ENCODE measurements around the gene SWAP70.

SWAP70 gene

GRCh38 chr11:9625728-9626127 is 38.1 kb upstream of the SWAP70 start:
- no peak overlapping the region for H3K27ac ChIP-seq
- TF ChIP-seq, protein P1, sequence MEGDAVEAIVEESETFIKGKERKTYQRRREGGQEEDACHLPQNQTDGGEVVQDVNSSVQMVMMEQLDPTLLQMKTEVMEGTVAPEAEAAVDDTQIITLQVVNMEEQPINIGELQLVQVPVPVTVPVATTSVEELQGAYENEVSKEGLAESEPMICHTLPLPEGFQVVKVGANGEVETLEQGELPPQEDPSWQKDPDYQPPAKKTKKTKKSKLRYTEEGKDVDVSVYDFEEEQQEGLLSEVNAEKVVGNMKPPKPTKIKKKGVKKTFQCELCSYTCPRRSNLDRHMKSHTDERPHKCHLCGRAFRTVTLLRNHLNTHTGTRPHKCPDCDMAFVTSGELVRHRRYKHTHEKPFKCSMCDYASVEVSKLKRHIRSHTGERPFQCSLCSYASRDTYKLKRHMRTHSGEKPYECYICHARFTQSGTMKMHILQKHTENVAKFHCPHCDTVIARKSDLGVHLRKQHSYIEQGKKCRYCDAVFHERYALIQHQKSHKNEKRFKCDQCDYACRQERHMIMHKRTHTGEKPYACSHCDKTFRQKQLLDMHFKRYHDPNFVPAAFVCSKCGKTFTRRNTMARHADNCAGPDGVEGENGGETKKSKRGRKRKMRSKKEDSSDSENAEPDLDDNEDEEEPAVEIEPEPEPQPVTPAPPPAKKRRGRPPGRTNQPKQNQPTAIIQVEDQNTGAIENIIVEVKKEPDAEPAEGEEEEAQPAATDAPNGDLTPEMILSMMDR (IDR thresholded peaks at IDR 0.05; ENCODE audit: low read depth, low read length) = no peak
- H3K36me3 ChIP-seq = no peaks in the 10 kb centered on the region
- no peaks in the 10 kb centered on the region for H3K9me3 ChIP-seq (ENCODE audit: severe bottlenecking)
- no peaks in the 10 kb centered on the region for H3K27me3 ChIP-seq (ENCODE audit: insufficient read depth, low read depth, severe bottlenecking)
- no peak for DNase-seq
- H3K4me3 ChIP-seq (ENCODE audit: low read depth, low read length) = no peak overlapping the region

DNA sequence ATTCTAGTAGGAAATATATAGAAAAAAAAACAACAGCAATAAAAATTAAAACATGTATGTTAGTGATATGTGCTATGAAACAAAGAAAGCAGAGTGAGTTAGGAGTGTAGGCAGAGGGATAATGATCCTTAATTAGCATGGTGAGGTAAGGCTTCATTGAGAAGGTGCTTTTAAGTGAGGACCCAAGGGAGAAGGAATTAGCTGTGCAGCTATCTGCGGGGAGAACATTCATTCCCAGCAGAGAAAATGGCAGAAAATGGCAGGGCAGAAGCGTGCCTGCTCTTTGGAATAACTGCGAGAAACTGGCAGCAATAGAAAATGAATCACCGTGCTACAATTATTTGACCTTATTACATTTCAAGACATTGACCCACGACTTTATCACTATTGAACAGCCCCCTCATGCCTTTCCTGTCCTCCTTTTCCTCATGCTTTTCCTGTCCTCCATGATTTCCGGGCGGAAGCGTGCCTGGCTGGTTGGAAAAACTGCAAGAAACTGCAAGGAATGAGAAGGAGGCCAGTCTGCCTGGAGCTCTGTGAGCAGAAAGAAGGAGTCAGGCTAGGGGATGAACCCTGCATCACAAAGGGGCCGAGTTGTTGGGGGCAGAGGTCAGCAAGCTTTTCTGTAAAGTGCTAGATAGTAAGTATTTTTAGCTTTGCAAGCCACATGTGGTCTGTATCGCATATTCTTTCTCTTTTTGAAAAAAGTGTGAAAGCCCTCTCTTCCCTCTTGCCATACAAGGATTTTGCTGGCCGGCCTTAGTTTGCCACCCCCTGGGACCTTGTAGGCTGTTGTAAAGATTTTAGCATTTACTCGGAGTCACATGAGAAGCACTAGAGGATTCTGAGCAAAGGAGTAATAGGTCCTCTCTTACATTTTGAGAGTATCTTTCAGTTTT is 37.1 kb upstream of the SWAP70 start:
- no peaks in the 10 kb centered on the region for H3K36me3 ChIP-seq
- H3K4me3 ChIP-seq (ENCODE audit: low read depth, low read length) = no peak overlapping the region
- H3K9me3 ChIP-seq (ENCODE audit: severe bottlenecking) = no peaks in the 10 kb centered on the region
- no peak overlapping the region for H3K27ac ChIP-seq
- TF ChIP-seq, protein P1 (IDR thresholded peaks at IDR 0.05; ENCODE audit: low read depth, low read length) = no peak
- DNase-seq = no peak
- no peaks in the 10 kb centered on the region for H3K27me3 ChIP-seq (ENCODE audit: insufficient read depth, low read depth, severe bottlenecking)

DNA sequence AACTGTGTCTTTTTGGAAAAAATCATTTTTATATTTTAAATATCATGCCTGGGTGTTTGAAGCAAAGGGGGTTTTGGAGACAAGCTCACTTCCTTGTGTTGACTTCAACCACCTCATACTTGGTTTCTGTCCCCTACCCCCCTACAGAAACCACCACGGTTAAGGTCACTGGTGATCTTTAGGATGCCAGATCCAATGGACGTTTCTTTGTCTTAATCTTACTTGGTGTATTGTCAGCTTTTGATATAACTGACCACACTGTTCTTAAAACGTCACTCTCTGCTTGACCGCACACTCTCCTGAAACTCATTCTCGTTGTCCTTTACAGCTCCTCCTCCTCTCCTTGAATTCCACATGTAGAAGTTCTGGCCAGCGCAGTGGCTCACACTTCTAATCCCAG is 34.8 kb upstream of the SWAP70 start:
- no peaks in the 10 kb centered on the region for H3K27me3 ChIP-seq (ENCODE audit: insufficient read depth, low read depth, severe bottlenecking)
- no peaks in the 10 kb centered on the region for H3K36me3 ChIP-seq
- TF ChIP-seq, protein P1 (IDR thresholded peaks at IDR 0.05; ENCODE audit: low read depth, low read length) = no peak
- H3K27ac ChIP-seq = no peak overlapping the region
- no peak overlapping the region for H3K4me3 ChIP-seq (ENCODE audit: low read depth, low read length)
- no peak for DNase-seq
- H3K9me3 ChIP-seq (ENCODE audit: severe bottlenecking) = no peaks in the 10 kb centered on the region

DNA sequence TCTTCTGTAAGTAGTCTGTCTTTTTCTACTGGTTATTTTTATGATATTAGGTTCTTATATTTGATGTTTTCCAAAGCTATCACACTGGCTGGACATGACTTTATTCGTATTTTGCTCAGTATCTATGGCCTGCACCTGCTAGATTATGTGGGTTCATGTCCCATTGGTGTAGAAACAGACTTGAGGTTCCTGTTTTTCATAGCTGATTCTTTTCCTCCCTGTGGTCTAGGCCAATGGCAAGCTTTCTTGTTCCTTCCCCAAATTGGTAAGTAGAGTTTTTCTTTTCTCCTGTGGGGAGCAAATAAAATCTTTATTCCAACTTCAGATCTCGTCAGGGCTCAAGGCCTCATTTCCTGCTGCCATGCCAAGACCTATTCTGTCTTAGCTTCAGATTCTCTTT is 30.2 kb upstream of the SWAP70 start:
- no peaks in the 10 kb centered on the region for H3K9me3 ChIP-seq (ENCODE audit: severe bottlenecking)
- no peak overlapping the region for H3K4me3 ChIP-seq (ENCODE audit: low read depth, low read length)
- no peaks in the 10 kb centered on the region for H3K27me3 ChIP-seq (ENCODE audit: insufficient read depth, low read depth, severe bottlenecking)
- TF ChIP-seq, protein P1 (IDR thresholded peaks at IDR 0.05; ENCODE audit: low read depth, low read length) = no peak
- H3K36me3 ChIP-seq = no peaks in the 10 kb centered on the region
- H3K27ac ChIP-seq = no peak overlapping the region
- no peak for DNase-seq

DNA sequence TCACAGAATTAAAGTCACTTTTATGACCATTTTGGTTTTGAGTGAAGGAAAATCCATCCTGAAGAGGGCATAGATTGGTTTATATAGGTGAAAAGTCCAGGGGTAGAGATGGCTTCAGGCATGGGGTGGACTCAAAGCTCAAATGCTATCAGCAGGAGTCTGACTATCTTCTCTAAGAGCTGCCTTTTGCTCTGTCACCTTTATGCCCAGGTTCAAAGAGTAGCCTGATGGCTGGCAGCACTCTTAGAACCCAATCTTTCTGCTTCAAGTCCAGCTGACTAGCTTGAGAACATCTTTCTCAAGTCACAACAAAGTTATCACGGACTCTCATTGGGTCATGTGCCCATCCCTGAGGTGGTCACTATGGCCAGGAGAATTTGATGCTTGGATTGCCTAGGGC is 27.2 kb upstream of the SWAP70 start:
- no peaks in the 10 kb centered on the region for H3K9me3 ChIP-seq (ENCODE audit: severe bottlenecking)
- DNase-seq = no peak
- TF ChIP-seq, protein P1 (IDR thresholded peaks at IDR 0.05; ENCODE audit: low read depth, low read length) = no peak
- H3K4me3 ChIP-seq (ENCODE audit: low read depth, low read length) = no peak overlapping the region
- no peaks in the 10 kb centered on the region for H3K36me3 ChIP-seq
- no peak overlapping the region for H3K27ac ChIP-seq
- H3K27me3 ChIP-seq (ENCODE audit: insufficient read depth, low read depth, severe bottlenecking) = no peaks in the 10 kb centered on the region
